Astrocyte of the cerebellum (primary cell): Measurements from ENCODE around the gene KLKB1.

Experiments
- DNase-seq: peaks from one replicate; pipeline ENCODE4 v3.0.0-alpha.2; 2011; ENCODE audit warnings: low read depth
- H3K4me3 ChIP-seq: 2 replicates; pipeline ENCODE4 v1.5.1; 2011; ENCODE audit warnings: mild to moderate bottlenecking, low read depth, low read length, moderate library complexity
- CTCF ChIP-seq: IDR thresholded peaks from 2 replicates; pipeline ENCODE4 v1.5.1; 2012; ENCODE audit warnings: low read length, low read depth, moderate library complexity, mild to moderate bottlenecking; ENCODE audit errors: missing control alignments
- in situ Hi-C: cut with HindIII; loops from 2 replicates; pipeline ENCODE4 v1.10.0; 2017; ENCODE audit warnings: low sequenced_read_pairs

KLKB1 gene

GRCh38 chr4:186203406-186203805 is 23.9 kb upstream of the KLKB1 start:
- no peak overlapping the region for H3K4me3 ChIP-seq
- in situ Hi-C loops, result no loop called here
- TF ChIP-seq CTCF, result no peak
- no peak for DNase-seq

- H3K4me3 ChIP-seq, result no peak overlapping the region
- in situ Hi-C loops, result no loop called here
- no peak for DNase-seq
- TF ChIP-seq CTCF, result no peak
Observed at GRCh38 chr4:186204103-186204559, 23.2 kb upstream of the KLKB1 start.

- TF ChIP-seq CTCF, result no peak
- in situ Hi-C loops, result no loop called here
- H3K4me3 ChIP-seq, result no peak overlapping the region
- no peak for DNase-seq
Observed at GRCh38 chr4:186204686-186205085, 22.6 kb upstream of the KLKB1 start.

- H3K4me3 ChIP-seq, result no peak overlapping the region
- no peak for TF ChIP-seq CTCF
- no peak for DNase-seq
- in situ Hi-C loops, result no loop called here
Observed at GRCh38 chr4:186205156-186205555, 22.2 kb upstream of the KLKB1 start.

GRCh38 chr4:186216465-186217024 is 10.8 kb upstream of the KLKB1 start:
- no peak for DNase-seq
- in situ Hi-C loops, result no loop called here
- H3K4me3 ChIP-seq, result no peak overlapping the region
- TF ChIP-seq CTCF, result no peak

GRCh38 chr4:186217733-186218293 is 9.5 kb upstream of the KLKB1 start:
- in situ Hi-C loops, result no loop called here
- no peak for TF ChIP-seq CTCF
- H3K4me3 ChIP-seq, result no peak overlapping the region

More at GRCh38 chr4:186217733-186218293, 9.5 kb upstream of the KLKB1 start:
- no peak for DNase-seq
